ENCODE measurements around the gene FBL. TPM values are rescaled to one million over a fixed set of nuclear protein-coding genes. Genes with fewer than 3 reads are reported as not detected.

FBL gene
- total RNA-seq, 1 donor from 2014 or later, result 547 TPM

- H3K4me3 Mint-ChIP-seq (ENCODE audit: low read depth), result peak overlapping the region; percentile 96
- H3K36me3 Mint-ChIP-seq (ENCODE audit: low read depth), result peaks cover 23% of the 10 kb centered on the region
- intact Hi-C loops (cut with micrococcal nuclease), result loop anchor here (1.0 to 10.0 kb wide), 3 partner anchors 21 to 301 kb away; partner anchors contain the start of gene EID2
- no peaks in the 10 kb centered on the region for H3K9me3 Mint-ChIP-seq
- peaks cover 38% of the 10 kb centered on the region for H3K4me1 Mint-ChIP-seq (ENCODE audit: low read depth)
- H3K27ac Mint-ChIP-seq, result peak overlapping the region; percentile 90
- H3K27me3 Mint-ChIP-seq (ENCODE audit: low read depth), result no peaks in the 10 kb centered on the region
- DNase-seq (ENCODE audit: low spot score), result no peak
Measured at GRCh38 chr19:39845584-39845932, 621 bp downstream of the FBL start.

GRCh38 chr19:39845172-39845571 is 1.0 kb downstream of the FBL start:
- Mint-ChIP-seq H3K4me1 (ENCODE audit: low read depth) (peaks cover 38% of the 10 kb centered on the region), H3K36me3 (ENCODE audit: low read depth) (peaks cover 27% of the 10 kb centered on the region), H3K4me3 (ENCODE audit: low read depth) (peak overlapping the region; percentile 96), H3K27me3 (ENCODE audit: low read depth) (no peaks in the 10 kb centered on the region), H3K9me3 (no peaks in the 10 kb centered on the region), H3K27ac (peak overlapping the region; percentile 90)
- DNase-seq (ENCODE audit: low spot score), result no peak
- intact Hi-C loops (cut with micrococcal nuclease), result loop anchor here (1.0 to 10.0 kb wide), 3 partner anchors 21 to 300 kb away; partner anchors contain the start of gene EID2

GRCh38 chr19:39843919-39844793 is 2.0 kb downstream of the FBL start:
- peaks cover 37% of the 10 kb centered on the region for H3K36me3 Mint-ChIP-seq (ENCODE audit: low read depth)
- peak overlapping the region; percentile 90 for H3K27ac Mint-ChIP-seq
- intact Hi-C loops (cut with micrococcal nuclease), result loop anchor here (1.0 to 10.0 kb wide), 3 partner anchors 51 to 299 kb away; partner anchors contain the start of gene EID2
- H3K4me3 Mint-ChIP-seq (ENCODE audit: low read depth), result peak overlapping the region; percentile 96
- no peaks in the 10 kb centered on the region for H3K9me3 Mint-ChIP-seq
- no peak for DNase-seq (ENCODE audit: low spot score)
- H3K27me3 Mint-ChIP-seq (ENCODE audit: low read depth), result no peaks in the 10 kb centered on the region
- peaks cover 38% of the 10 kb centered on the region for H3K4me1 Mint-ChIP-seq (ENCODE audit: low read depth)

- intact Hi-C loops (cut with micrococcal nuclease), result loop anchor here (10.0 kb wide), 2 partner anchors 168 to 298 kb away; partner anchors contain the start of gene EID2
- Mint-ChIP-seq H3K4me3 (ENCODE audit: low read depth) (peak overlapping the region; percentile 32), H3K36me3 (ENCODE audit: low read depth) (peaks cover 48% of the 10 kb centered on the region), H3K4me1 (ENCODE audit: low read depth) (peaks cover 38% of the 10 kb centered on the region), H3K9me3 (no peaks in the 10 kb centered on the region), H3K27ac (peak overlapping the region; percentile 22), H3K27me3 (ENCODE audit: low read depth) (no peaks in the 10 kb centered on the region)
- DNase-seq (ENCODE audit: low spot score), result no peak
Measured at GRCh38 chr19:39842693-39843435, 3.3 kb downstream of the FBL start.

GRCh38 chr19:39841041-39841440 is 5.1 kb downstream of the FBL start:
- H3K27me3 Mint-ChIP-seq (ENCODE audit: low read depth), result no peaks in the 10 kb centered on the region
- no peaks in the 10 kb centered on the region for H3K9me3 Mint-ChIP-seq
- intact Hi-C loops (cut with micrococcal nuclease), result loop anchor here (10.0 kb wide), 2 partner anchors 166 to 296 kb away; partner anchors contain the start of gene EID2
- no peak overlapping the region for H3K27ac Mint-ChIP-seq
- peaks cover 29% of the 10 kb centered on the region for H3K4me1 Mint-ChIP-seq (ENCODE audit: low read depth)
- peaks cover 66% of the 10 kb centered on the region for H3K36me3 Mint-ChIP-seq (ENCODE audit: low read depth)
- DNase-seq (ENCODE audit: low spot score), result no peak
- no peak overlapping the region for H3K4me3 Mint-ChIP-seq (ENCODE audit: low read depth)

- DNase-seq (ENCODE audit: low spot score), result no peak
- Mint-ChIP-seq H3K36me3 (ENCODE audit: low read depth) (peaks cover 68% of the 10 kb centered on the region), H3K4me1 (ENCODE audit: low read depth) (peaks cover 29% of the 10 kb centered on the region), H3K27ac (no peak overlapping the region), H3K4me3 (ENCODE audit: low read depth) (no peak overlapping the region), H3K27me3 (ENCODE audit: low read depth) (no peaks in the 10 kb centered on the region), H3K9me3 (no peaks in the 10 kb centered on the region)
- intact Hi-C loops (cut with micrococcal nuclease), result loop anchor here (10.0 kb wide), 2 partner anchors 166 to 296 kb away; partner anchors contain the start of gene EID2
Measured at GRCh38 chr19:39840492-39840891, 5.7 kb downstream of the FBL start.

- DNase-seq (ENCODE audit: low spot score), result no peak
- no peaks in the 10 kb centered on the region for H3K9me3 Mint-ChIP-seq
- H3K27me3 Mint-ChIP-seq (ENCODE audit: low read depth), result no peaks in the 10 kb centered on the region
- no peak overlapping the region for H3K27ac Mint-ChIP-seq
- intact Hi-C loops (cut with micrococcal nuclease), result loop anchor here (10.0 kb wide), 2 partner anchors 165 to 295 kb away; partner anchors contain the start of gene EID2
- no peak overlapping the region for H3K4me3 Mint-ChIP-seq (ENCODE audit: low read depth)
- H3K4me1 Mint-ChIP-seq (ENCODE audit: low read depth), result peaks cover 26% of the 10 kb centered on the region
- peaks cover 66% of the 10 kb centered on the region for H3K36me3 Mint-ChIP-seq (ENCODE audit: low read depth)
Measured at GRCh38 chr19:39839678-39840327, 6.4 kb downstream of the FBL start.

GRCh38 chr19:39838569-39838968 is 7.6 kb downstream of the FBL start:
- DNase-seq (ENCODE audit: low spot score), result no peak
- Mint-ChIP-seq H3K27me3 (ENCODE audit: low read depth) (no peaks in the 10 kb centered on the region), H3K9me3 (no peaks in the 10 kb centered on the region), H3K27ac (no peak overlapping the region), H3K4me1 (ENCODE audit: low read depth) (peaks cover 23% of the 10 kb centered on the region), H3K4me3 (ENCODE audit: low read depth) (no peak overlapping the region), H3K36me3 (ENCODE audit: low read depth) (peaks cover 65% of the 10 kb centered on the region)
- intact Hi-C loops (cut with micrococcal nuclease), result no loop called here

- Mint-ChIP-seq H3K27me3 (ENCODE audit: low read depth) (no peaks in the 10 kb centered on the region), H3K4me1 (ENCODE audit: low read depth) (peaks cover 20% of the 10 kb centered on the region), H3K9me3 (no peaks in the 10 kb centered on the region), H3K4me3 (ENCODE audit: low read depth) (no peak overlapping the region), H3K36me3 (ENCODE audit: low read depth) (peaks cover 65% of the 10 kb centered on the region), H3K27ac (no peak overlapping the region)
- intact Hi-C loops (cut with micrococcal nuclease), result no loop called here
- DNase-seq (ENCODE audit: low spot score), result no peak
Measured at GRCh38 chr19:39837978-39838377, 8.2 kb downstream of the FBL start.

GRCh38 chr19:39834287-39834841 is 11.8 kb downstream of the FBL start:
- Mint-ChIP-seq H3K27ac (peak overlapping the region; percentile 76), H3K36me3 (ENCODE audit: low read depth) (peaks cover 64% of the 10 kb centered on the region), H3K9me3 (no peaks in the 10 kb centered on the region), H3K4me1 (ENCODE audit: low read depth) (peaks cover 21% of the 10 kb centered on the region), H3K4me3 (ENCODE audit: low read depth) (peak overlapping the region; percentile 76), H3K27me3 (ENCODE audit: low read depth) (no peaks in the 10 kb centered on the region)
- intact Hi-C loops (cut with micrococcal nuclease), result loop anchor here (1.0 to 5.0 kb wide), 2 partner anchors 12 to 138 kb away; partner anchors contain the start of genes FBL and PSMC4
- no peak for DNase-seq (ENCODE audit: low spot score)

GRCh38 chr19:39833464-39834286 is 12.5 kb downstream of the FBL start, which contains the start of gene DYRK1B:
Gene DYRK1B, minus strand, starts transcription at chr19:39834162. Its CDS starts 2,295 bp downstream, at chr19:39831867.
- Mint-ChIP-seq H3K4me1 (ENCODE audit: low read depth) (peaks cover 23% of the 10 kb centered on the region), H3K27ac (peak within 1 kb of the TSS; percentile 76), H3K36me3 (ENCODE audit: low read depth) (peaks cover 63% of the 10 kb centered on the region), H3K27me3 (ENCODE audit: low read depth) (no peaks in the 10 kb centered on the region), H3K4me3 (ENCODE audit: low read depth) (peak within 1 kb of the TSS; percentile 76), H3K9me3 (no peaks in the 10 kb centered on the region)
- peak; percentile 95 for DNase-seq (ENCODE audit: low spot score)
- intact Hi-C loops (cut with micrococcal nuclease), result loop anchor here (1.0 to 5.0 kb wide), 3 partner anchors 9 to 139 kb away; partner anchors contain the start of genes FBL and PSMC4
